ENCODE results near the gene BRWD1.
A peak's percentile ranks its signal among the peaks of the same experiment; 100 is the strongest.
"Not testable (repeated sequence)": the region's sequence is repeated elsewhere in the genome, so short reads cannot be mapped to it uniquely, and the experiment has no call there.

The BRWD1 gene

GRCh38 chr21:39164523-39164922 lies 148.9 kb downstream of the BRWD1 start:
- DNase-seq: no peak

- DNase-seq: no peak
Measured at GRCh38 chr21:39161064-39161463, 152.4 kb downstream of the BRWD1 start.

- no peak for DNase-seq
Measured at GRCh38 chr21:39159342-39160063, 153.9 kb downstream of the BRWD1 start.

GRCh38 chr21:39157241-39157640 lies 156.2 kb downstream of the BRWD1 start:
- DNase-seq: not testable (repeated sequence)

GRCh38 chr21:39156024-39156423 lies 157.4 kb downstream of the BRWD1 start:
- no peak for DNase-seq

- no peak for DNase-seq
Measured at GRCh38 chr21:39155578-39155977, 157.9 kb downstream of the BRWD1 start.

GRCh38 chr21:39153842-39154241 lies 159.6 kb downstream of the BRWD1 start:
- no peak for DNase-seq

- DNase-seq: no peak
Measured at GRCh38 chr21:39153373-39153772, 160.1 kb downstream of the BRWD1 start.

- no peak for DNase-seq
Measured at GRCh38 chr21:39152271-39152670, 161.2 kb downstream of the BRWD1 start.

GRCh38 chr21:39150877-39151276 lies 162.6 kb downstream of the BRWD1 start:
- no peak for DNase-seq

GRCh38 chr21:39150316-39150715 lies 163.1 kb downstream of the BRWD1 start:
- no peak for DNase-seq

- DNase-seq: no peak
Measured at GRCh38 chr21:39149882-39150281, 163.6 kb downstream of the BRWD1 start.

- DNase-seq: no peak
Measured at GRCh38 chr21:39148975-39149374, 164.5 kb downstream of the BRWD1 start.

GRCh38 chr21:39144191-39144590 lies 169.2 kb downstream of the BRWD1 start:
- DNase-seq: no peak

- no peak for DNase-seq
Measured at GRCh38 chr21:39142972-39143371, 170.5 kb downstream of the BRWD1 start.

GRCh38 chr21:39141502-39141901 lies 171.9 kb downstream of the BRWD1 start:
- DNase-seq: no peak

GRCh38 chr21:39137248-39138178 lies 175.9 kb downstream of the BRWD1 start:
- DNase-seq: peak; percentile 90

- DNase-seq: no peak
Measured at GRCh38 chr21:39136711-39137110, 176.7 kb downstream of the BRWD1 start.

GRCh38 chr21:39136138-39136537 lies 177.3 kb downstream of the BRWD1 start:
- DNase-seq: not testable (repeated sequence)

- no peak for DNase-seq
Measured at GRCh38 chr21:39134288-39134810, 179.1 kb downstream of the BRWD1 start.
